Inferior parietal cortex (tissue), 1 donor: ENCODE results near the gene HIP1R.

Experiments used
- DNase-seq: peaks from one replicate; pipeline ENCODE4 v3.0.0-alpha.2; 2016; ENCODE audit errors: extremely low spot score

Gene HIP1R

DNA sequence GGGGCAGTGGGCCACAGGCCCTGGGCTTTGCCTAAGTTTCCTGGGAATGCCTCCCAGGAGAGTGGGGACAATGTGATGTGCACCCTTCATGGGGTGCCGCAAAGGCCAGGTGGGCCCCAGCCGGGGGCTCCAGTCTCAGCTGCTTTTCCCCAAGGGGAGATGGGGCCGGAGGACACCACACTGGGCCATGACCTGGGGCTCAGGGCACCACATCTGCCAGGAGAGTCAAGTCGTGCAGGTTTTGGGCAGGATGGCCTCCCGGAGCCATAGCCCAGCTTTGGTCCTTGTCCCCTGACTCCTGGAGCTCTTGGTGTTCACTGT, 12.2 kb downstream of the HIP1R start:
- no peak for DNase-seq

DNA sequence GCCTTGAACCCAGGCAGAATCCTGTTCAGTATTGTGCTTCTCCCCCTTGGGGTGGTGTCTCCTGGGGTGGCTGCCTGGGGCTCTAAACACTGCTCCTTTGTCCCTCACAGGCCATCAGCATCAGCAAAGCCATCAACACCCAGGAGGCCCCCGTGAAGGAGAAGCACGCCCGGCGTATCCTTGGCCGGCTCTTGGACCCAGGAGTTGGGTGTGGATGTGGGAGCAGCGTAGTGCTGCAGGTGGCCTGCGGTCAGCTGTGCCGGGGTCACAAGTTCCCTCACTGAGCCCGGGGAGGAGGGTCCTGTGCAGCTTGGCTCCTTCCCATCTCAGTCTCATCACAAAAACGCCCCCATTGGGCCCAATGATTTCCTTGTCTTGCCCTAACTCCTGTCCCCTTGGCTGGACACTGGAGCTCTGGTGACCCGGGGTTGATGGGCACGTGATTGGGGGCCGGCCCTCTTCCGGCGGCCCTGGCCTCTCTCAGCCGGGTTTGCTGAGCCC, 12.7 kb downstream of the HIP1R start:
- peak; percentile 27 for DNase-seq

DNA sequence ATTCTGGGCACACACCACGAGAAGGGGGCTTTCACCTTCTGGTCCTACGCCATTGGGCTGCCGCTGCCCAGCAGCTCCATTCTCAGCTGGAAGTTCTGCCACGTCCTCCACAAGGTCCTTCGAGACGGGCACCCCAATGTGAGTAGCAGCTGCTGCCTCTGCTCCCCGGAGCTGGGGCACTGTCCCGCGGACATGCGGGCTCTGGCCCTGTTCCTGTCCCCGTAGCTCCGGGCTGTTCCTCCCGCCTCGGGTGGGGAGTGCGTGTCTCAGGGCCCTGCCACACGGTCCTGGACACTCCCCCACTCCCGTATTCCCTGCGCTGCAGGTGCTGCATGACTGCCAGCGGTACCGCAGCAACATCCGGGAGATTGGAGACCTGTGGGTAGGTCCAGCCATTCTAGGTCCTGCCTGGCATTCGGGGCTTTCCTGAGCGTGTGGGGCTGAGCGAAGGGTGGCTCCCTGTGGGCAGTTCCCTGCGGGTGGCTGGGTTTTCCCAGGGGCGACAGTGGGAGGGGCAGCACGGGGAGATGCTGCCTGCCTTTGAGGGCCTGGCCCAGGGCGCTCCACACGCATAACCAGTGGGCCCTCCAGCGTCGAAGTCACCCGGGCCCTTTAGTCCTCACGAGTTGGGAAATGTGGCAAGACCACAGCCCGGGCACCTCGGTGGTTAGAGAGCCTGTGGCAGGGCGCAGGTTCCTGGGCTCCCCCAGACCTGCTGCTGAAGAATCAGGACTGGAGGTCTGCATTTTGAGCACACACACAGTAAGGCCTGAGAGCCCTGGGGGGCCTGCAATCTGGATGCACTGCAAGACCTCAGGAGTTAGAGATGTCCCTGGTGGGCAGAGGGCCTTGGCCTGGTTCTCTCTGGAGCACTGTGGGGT, 13.5 kb downstream of the HIP1R start:
- DNase-seq: no peak

DNA sequence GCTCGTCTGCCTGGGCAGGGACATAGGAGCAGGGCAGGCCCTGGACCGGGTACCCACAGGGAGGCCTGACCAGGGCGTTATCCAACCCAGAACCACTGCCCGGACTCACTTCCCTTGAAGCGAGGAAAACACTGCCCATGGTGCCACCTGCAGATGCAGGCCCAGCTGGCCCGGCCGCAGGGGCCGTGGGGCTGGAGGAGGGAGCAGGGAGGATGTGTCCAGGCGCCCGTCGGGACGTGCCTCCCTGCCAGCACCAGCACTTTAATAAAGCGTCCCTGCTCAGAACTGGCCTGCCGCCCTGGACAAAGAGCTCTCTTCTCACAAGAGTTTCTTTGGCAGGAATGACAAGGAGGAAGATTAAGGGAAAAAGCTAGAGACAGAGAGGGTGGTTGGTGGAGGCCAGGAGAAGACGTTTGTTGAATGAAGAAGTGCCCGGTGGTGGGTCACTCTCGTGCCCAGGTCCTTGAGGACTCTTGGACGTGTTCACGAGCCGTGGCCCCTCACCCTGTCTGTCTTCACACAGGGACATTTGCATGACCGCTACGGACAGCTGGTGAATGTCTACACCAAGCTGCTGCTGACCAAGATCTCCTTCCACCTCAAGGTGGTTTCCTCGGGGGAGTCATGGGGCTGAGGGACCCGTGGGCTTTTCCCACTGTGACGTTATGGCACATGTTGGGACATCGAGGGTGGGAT, 14.2 kb downstream of the HIP1R start:
- DNase-seq: peak; percentile 39

DNA sequence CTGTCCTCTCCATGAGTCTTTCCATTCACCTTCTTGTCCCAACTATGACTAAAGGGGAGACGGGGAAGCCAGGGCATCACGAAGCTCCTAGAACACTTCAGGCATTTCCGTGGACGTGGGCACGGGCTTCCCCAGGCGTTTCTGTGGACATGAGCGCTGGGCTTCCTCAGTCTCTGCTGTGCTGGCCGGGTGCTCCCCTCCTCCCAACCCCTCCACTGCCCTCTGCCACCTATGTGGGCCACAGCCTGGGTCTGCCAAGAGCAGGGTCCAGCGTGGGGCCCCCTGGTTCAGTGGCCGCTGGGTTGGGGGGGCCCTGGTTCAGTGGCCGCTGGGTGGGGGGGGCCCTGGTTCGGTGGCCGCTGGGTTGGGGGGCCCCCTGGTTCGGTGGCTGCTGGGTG, 14.8 kb downstream of the HIP1R start:
- DNase-seq: no peak

DNA sequence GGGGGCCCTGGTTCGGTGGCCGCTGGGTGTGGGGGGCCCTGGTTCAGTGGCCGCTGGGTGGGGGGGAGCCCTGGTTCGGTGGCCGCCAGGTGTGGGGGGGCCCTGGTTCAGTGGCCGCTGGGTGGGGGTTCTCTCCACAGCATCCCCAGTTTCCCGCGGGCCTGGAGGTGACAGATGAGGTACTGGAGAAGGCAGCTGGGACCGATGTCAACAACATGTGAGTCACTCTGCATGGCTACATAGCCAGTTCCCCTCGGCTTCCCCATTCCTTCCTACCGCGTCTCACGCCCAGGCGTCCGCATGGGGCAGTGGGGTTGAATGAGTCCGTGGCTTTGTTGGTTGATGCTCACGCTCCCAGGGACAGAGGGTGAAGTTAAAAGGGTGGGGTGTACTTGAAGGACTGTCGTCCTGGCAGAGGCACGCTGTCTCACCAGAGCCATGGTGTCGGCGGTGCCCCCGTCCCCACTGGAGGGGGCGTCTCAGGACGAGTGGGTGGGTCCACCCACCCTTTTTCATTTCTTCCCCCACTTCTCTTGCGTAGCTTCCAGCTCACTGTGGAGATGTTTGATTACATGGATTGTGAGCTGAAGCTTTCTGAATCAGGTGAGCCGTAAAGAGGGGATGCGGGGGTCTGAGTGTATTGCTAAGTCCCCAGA, 15.6 kb downstream of the HIP1R start:
- no peak for DNase-seq

DNA sequence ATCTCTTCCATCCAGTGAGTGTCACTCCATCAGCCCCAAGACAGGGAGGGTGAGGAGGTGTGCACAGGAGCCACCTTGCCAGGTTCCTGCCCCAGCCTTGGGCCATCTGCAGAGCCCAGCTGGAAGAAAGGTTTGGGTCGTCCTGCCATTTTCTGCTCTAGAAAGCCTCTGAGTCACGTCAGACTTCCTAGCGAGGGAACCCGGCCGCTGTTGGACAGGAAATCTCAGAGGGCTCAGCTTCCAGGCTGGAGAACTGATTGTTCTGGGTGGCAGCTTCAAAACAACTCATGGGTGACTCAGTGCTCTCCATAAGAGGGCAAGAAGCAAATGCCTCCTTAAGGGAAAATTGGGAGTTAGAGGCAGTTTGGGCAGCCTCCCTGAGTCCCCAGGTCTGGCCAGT, 16.6 kb downstream of the HIP1R start:
- peak; percentile 25 for DNase-seq

DNA sequence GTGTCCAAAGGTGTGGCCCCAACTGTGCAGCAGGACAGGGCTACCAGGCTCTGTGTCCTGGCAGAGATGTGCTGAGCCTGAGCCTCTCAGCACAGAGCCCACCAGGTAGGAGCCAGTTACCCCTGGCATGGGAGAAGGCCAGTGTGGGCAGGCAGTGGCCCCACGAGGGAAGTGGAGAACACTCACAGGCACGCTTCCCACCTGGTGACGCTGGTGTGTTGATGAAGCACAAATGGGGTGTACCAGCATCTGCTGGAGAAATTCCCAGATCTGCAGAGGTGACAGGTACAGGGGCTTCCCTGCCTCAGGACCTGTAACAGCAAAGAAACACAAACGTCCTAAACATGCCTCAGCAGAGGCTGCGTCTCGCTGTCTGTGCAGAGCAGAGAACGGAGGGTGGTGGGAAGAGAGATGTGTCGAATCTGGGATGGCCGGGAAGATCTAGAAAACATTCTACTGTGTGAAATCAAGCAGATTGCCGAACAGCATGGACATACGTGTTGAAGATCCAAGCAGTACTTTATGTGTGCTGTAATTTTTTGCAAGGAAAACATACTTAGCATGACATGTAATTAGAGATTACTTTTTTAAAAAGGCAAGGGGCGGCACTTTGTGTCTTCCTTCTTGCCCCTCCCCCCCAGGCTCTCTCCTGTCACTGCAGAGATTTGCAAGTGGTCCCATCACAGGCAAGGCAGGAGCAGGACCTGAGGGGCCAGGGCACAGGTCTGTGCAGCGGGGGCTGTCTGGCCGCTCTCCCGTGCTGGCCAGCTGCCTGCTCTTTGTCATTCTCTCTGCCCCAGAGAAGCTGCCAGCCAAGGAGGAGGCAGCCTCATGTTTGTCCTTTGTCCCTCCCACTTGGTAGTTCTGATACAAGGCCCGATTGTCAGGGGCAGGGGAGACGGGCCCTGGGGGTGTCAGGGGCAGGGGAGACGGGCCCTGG, 17.3 kb downstream of the HIP1R start:
- DNase-seq: peak; percentile 72

DNA sequence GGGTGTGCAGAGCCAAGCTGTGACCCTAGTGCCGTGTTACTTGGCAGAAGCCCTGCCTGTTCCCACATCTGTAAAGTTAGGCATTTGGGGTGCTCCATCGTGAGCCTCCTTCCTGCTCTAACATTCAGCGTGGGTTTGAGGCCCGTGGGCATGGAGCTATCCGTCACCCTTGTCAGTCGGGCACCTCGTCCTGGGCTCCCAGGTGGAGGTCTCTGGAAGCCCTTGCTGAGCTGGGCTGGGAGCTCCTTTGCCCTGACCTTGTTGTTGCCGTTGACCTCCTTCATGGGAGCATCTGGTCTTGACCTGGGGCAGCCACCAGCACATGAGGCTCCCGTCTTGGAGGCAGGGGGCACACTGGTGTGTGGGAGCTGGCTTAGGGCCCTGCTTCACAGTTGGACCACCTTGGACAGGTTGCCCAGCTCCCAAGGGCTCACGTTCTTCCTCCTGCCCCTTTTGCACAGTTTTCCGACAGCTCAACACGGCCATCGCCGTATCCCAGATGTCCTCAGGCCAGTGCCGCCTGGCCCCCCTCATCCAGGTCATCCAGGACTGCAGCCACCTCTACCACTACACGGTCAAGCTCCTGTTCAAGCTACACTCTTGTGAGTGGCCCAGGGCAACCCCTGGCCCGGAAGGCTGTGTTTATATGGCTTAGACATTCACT, 18.5 kb downstream of the HIP1R start:
- DNase-seq: no peak

DNA sequence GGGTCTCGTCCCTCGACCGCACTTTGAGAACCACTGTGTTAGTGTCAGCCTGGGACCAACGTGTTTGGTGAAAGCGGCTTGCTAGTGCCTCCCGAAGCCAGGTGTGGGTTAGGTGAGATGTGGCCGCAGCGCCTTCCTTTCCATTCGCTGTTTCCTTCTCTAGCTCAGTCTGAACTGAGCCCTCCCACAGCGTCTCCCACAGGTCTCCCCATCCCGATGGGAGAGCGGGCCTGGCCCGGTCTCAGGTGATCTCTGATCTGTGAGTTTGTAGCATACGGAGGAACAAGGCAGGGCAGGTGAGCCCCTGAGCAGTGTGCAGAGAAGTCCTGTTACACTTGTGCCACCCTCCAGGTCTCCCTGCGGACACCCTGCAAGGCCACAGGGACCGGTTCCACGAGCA, 19.3 kb downstream of the HIP1R start:
- no peak for DNase-seq

DNA sequence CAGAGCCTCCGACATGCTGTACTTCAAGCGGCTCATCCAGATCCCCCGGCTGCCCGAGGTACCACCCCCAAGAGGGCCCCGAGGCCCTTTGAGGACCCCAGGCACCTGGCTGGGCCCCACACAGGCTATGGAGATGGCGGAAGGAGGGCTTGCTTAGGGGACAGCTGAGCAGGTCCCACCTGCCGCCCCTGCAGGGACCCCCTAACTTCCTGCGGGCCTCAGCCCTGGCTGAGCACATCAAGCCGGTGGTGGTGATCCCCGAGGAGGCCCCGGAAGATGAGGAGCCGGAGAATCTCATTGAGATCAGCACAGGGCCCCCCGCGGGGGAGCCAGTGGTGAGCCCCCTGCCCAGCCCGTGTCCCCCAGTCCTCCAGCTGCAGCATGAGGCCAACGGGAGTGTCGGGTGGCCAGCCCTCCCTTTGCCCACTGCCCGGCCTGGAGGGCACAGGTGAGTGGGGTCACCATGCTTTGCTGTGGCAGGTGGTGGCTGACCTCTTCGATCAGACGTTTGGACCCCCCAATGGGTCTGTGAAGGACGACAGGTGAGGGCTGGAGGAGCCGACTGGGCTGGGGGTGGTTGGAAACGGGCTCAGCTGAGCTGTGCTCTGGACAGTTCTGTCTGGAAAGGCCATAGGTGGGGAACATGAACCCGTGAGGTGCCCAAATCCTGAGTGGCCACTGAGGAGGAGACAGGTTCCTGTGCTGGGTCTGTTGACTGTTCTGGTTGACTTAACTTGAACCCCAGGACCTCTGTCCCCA, 20.0 kb downstream of the HIP1R start:
- DNase-seq: no peak

DNA sequence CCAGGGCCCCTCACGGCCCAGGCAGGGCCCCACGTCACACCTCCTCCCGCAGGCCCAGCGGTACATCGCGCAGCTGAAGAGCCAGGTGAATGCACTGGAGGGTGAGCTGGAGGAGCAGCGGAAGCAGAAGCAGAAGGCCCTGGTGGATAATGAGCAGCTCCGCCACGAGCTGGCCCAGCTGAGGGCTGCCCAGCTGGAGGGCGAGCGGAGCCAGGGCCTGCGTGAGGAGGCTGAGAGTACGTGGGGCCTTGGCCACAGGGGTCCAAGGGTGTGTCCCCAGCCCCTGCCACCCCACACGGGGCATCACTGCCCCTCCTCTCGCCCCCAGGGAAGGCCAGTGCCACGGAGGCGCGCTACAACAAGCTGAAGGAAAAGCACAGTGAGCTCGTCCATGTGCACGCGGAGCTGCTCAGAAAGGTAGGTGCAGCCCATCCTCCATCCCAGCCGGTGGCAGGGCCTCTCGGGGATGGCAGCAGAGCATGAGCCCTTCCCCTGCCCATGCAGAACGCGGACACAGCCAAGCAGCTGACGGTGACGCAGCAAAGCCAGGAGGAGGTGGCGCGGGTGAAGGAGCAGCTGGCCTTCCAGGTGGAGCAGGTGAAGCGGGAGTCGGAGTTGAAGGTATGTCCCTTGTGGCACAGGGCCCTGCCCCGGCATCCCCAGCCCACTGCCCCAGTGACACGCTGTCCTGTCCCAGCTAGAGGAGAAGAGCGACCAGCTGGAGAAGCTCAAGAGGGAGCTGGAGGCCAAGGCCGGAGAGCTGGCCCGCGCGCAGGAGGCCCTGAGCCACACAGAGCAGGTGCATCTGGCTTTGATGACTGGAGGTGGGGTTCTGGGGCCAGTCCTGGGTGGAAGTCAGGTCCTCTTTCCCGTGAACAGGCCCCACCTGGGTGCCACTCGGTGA, 20.9 kb downstream of the HIP1R start:
- DNase-seq: no peak

DNA sequence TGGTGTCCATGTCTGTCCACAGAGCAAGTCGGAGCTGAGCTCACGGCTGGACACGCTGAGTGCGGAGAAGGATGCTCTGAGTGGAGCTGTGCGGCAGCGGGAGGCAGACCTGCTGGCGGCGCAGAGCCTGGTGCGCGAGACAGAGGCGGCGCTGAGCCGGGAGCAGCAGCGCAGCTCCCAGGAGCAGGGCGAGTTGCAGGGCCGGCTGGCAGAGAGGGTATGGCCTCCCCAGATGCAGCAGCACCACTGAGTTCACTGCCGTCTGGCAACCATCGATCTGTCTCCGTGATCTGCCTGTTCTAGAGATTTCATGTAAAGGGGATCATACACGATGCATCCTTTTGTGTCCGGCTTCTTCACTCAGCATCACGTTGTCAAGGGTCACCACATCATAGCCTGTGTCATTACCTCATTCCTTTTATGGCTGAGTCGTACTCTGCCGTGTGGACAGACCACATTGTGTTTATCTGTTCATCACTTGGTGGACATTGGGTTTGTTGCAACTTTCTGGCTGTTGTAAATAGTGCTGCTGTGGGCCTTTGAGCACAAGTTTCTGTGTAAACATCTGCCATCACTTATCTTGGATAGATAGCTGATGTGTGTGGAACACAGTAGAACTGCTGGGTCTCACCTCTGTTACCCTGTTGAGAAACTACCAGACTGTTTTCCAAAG, 21.9 kb downstream of the HIP1R start:
- no peak for DNase-seq

DNA sequence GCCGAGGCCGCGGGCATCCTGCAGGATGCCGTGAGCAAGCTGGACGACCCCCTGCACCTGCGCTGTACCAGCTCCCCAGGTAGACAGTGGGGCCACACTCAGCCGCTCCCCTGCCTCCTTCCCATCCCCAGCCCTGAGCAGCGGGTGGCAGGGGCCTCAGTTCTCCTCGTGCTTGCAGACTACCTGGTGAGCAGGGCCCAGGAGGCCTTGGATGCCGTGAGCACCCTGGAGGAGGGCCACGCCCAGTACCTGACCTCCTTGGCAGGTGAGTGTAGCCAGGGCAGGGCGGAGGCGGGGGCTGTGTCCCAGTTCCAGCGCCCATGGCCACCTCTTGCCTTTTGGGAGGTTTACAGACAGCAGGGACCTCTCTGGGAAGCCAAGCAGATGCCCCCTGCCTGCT, 22.9 kb downstream of the HIP1R start:
- no peak for DNase-seq

DNA sequence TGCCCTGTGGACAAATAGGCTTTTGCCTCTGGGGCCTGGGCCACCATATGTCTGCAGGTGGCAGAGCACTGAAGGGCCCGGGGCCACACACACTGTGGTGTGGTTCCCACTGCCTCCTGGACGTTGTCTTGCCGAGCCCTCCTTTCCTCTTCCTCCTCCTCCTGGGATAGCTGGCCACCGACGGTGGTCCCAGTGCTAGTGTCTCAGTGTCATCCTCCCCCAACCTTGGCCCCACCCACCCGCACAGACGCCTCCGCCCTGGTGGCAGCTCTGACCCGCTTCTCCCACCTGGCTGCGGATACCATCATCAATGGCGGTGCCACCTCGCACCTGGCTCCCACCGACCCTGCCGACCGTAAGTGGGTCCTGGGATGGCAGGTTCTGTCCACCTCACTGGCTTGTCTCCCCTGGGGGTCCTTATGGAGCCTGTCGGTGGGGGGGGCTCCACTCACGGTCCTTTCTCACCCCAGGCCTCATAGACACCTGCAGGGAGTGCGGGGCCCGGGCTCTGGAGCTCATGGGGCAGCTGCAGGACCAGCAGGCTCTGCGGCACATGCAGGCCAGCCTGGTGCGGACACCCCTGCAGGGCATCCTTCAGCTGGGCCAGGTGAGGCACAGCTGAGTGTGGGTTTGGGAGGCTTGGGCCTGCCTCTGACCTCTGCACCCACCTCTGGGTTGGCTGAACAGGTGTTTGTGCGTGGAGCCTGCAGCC, 23.5 kb downstream of the HIP1R start:
- DNase-seq: no peak

DNA sequence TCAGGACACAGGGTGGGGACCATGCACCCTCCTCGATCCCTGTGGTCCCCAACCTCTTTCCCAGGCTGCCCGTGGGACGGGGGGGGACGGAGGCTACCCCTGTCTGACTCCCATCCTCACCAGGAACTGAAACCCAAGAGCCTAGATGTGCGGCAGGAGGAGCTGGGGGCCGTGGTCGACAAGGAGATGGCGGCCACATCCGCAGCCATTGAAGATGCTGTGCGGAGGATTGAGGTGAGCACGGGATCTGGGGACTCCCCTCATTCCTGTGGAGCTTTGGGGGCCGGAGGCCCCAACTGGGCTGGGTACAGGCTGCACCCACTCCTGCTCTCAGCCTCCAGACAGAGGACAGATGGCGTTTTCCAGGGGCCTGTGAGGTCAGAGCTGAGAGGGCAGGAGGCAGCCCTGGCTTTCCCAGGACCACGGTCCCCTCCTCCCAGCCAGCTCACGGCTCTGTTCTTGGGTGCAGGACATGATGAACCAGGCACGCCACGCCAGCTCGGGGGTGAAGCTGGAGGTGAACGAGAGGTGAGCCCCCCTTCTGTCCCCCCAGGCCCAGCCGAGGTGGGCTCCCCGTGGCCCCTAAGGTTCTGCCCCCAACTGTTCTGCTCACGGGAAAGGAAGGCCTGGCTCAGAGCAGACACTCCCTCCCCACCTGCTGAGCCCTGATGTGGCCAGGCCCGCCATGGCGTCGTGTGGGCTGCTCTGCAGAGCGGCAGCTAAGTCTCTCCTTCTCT, 24.2 kb downstream of the HIP1R start:
- DNase-seq: no peak
